HepG2 (cell line): Measurements from ENCODE around the gene VSNL1. TPM values are rescaled to one million over a fixed set of nuclear protein-coding genes. Genes with fewer than 3 reads are reported as not detected.
A peak's percentile ranks its signal among the peaks of the same experiment; 100 is the strongest.

ENCODE experiments used
- ATAC-seq: fragments of 200-7000 bp; cut with Tn5 transposase; 3 replicates; pipeline ENCODE4 v1.9.1; 2020; ENCODE audit warnings: mild to moderate bottlenecking, moderate library complexity
- BruUV-seq: library from RNA; stranded (reverse); fragments of 400-500 nt; replicated peaks from 2 replicates; lab custom pipeline; 2021; lab: Mats Ljungman, UMichigan
- CTCF ChIA-PET: fragments of 300-600 bp; formaldehyde crosslinking; extraction: SDS; loops from one replicate; lab custom pipeline; 2021; ENCODE audit warnings: low total read pairs, inconsistent platforms, low intra/inter-chr PET ratio; lab: Yijun Ruan, JAX
- POLR2A ChIA-PET: fragments of 350-600 bp; sonication (Branson Sonifier 250); formaldehyde crosslinking; loops from one replicate; lab custom pipeline; 2020; ENCODE audit warnings: antibody characterized with exemption, inconsistent platforms; lab: Yijun Ruan, JAX
- DNase-seq: peaks from one replicate; pipeline ENCODE4 v3.0.0-alpha.2; 2015; ENCODE audit warnings: low spot score
- FAIRE-seq: peaks from 3 replicates; lab custom pipeline; 2011; peaks lifted over from hg19 to GRCh38; lab: Jason Lieb, UNC
- H2AFZ ChIP-seq: one replicate; pipeline ENCODE4 v1.6.1; 2011; ENCODE audit warnings: low read length, inconsistent platforms
- H3K27ac ChIP-seq: fragments of 300-600 bp; 3 replicates; pipeline ENCODE4 v1.8.0; 2011; ENCODE audit warnings: mixed run types, mild to moderate bottlenecking, mixed read lengths, low read length, inconsistent platforms; ENCODE audit not compliant: insufficient read depth; ENCODE audit errors: extremely low read length
- H3K27me3 ChIP-seq, 2 experiments: fragments of 200-600 bp in 1 of 2; 2 replicates in 1 of 2; 3 replicates in 1 of 2; pipeline versions ENCODE4 v1.6.0 to v1.8.0; 2011; ENCODE audit warnings: low read length in 2 of 2, mild to moderate bottlenecking in 2 of 2, moderate library complexity in 2 of 2, inconsistent platforms in 1 of 2; ENCODE audit not compliant: insufficient read depth in 2 of 2, control insufficient read depth in 1 of 2
- H3K36me3 ChIP-seq, 2 experiments: fragments of 200-600 bp in 1 of 2; replicated peaks in 1 of 2; 2 replicates in 1 of 2; 3 replicates in 1 of 2; pipeline versions ENCODE4 v1.5.1 to v1.8.0; 2011; ENCODE audit warnings: low read length in 2 of 2, inconsistent platforms in 1 of 2; ENCODE audit not compliant: insufficient read depth in 2 of 2, control insufficient read depth in 1 of 2
- H3K4me1 ChIP-seq: 2 replicates; pipeline ENCODE4 v1.5.1; 2012; ENCODE audit warnings: low read length, inconsistent platforms; ENCODE audit not compliant: insufficient read depth
- H3K4me2 ChIP-seq: 2 replicates; pipeline ENCODE4 v1.6.0; 2011; ENCODE audit warnings: low read depth, low read length, inconsistent platforms
- H3K4me3 ChIP-seq, 3 experiments: fragments of 200-600 bp in 1 of 3; sonication (generic), shearing (Covaris generic) in 1 of 3; replicated peaks in 1 of 3; 2 replicates each; pipeline ENCODE4 v1.5.1; 2011 to 2016; ENCODE audit warnings: low read length in 3 of 3, inconsistent platforms in 2 of 3, low read depth in 2 of 3, mild to moderate bottlenecking in 2 of 3, control low read depth in 1 of 3, mixed read lengths in 1 of 3; ENCODE audit not compliant: insufficient read depth in 1 of 3
- H3K79me2 ChIP-seq: one replicate; pipeline ENCODE4 v1.6.1; 2011; ENCODE audit warnings: low read length, inconsistent platforms; ENCODE audit not compliant: insufficient read depth
- H3K9ac ChIP-seq: 2 replicates; pipeline ENCODE4 v1.6.0; 2011; ENCODE audit warnings: mild to moderate bottlenecking, low read depth, low read length, inconsistent platforms; ENCODE audit not compliant: insufficient read depth
- H3K9me3 ChIP-seq: 2 replicates; pipeline ENCODE4 v1.5.1; 2012; ENCODE audit warnings: mild to moderate bottlenecking, low read length
- H4K20me1 ChIP-seq: 2 replicates; pipeline ENCODE4 v1.6.0; 2011; ENCODE audit warnings: inconsistent platforms, mild to moderate bottlenecking, low read length, moderate library complexity; ENCODE audit not compliant: insufficient read depth
- ELF3 ChIP-seq: IDR thresholded peaks from 2 replicates; pipeline ENCODE4 v1.6.1; 2016; ENCODE audit warnings: missing genetic modification reagents, missing compliant biosample characterization
- ESRRA ChIP-seq: sonication (generic); formaldehyde crosslinking; IDR thresholded peaks from 2 replicates; pipeline ENCODE4 v1.5.1; 2020; ENCODE audit warnings: mild to moderate bottlenecking, low read depth, missing genetic modification reagents
- GATAD2A ChIP-seq: IDR thresholded peaks from 2 replicates; pipeline ENCODE4 v1.6.1; 2016
- GRHL1 ChIP-seq: sonication (generic); formaldehyde crosslinking; conservative IDR thresholded peaks from 2 replicates; pipeline ENCODE4 v1.8.0; 2022; ENCODE audit warnings: missing genetic modification reagents
- HNRNPK ChIP-seq: fragments of 200-400 bp; formaldehyde crosslinking; IDR thresholded peaks from 2 replicates; pipeline ENCODE4 v1.6.1; 2018; ENCODE audit warnings: low read length, low read depth, moderate library complexity, mild to moderate bottlenecking; ENCODE audit not compliant: poor library complexity, severe bottlenecking
- MAF1 ChIP-seq: sonication (generic); formaldehyde crosslinking; IDR thresholded peaks from 2 replicates; pipeline ENCODE4 v1.5.0; 2020; ENCODE audit warnings: missing genetic modification reagents, borderline replicate concordance
- NFE2L2 ChIP-seq: fragments of 150-350 bp; IDR thresholded peaks from 2 replicates; pipeline ENCODE4 v1.6.1; 2014; ENCODE audit warnings: low read length
- RORA ChIP-seq: sonication (generic); formaldehyde crosslinking; IDR thresholded peaks from 2 replicates; pipeline ENCODE4 v1.5.0; 2020; ENCODE audit warnings: mild to moderate bottlenecking, missing genetic modification reagents, moderate library complexity
- WGBS: methylation state at CpG from one replicate; pipeline ENCODE4 v1.1.6; 2017; ENCODE audit warnings: low lambda C conversion rate; 5-methylcytosine and 5-hydroxymethylcytosine counted together
- in situ Hi-C: cut with HindIII; loops from 2 replicates; pipeline ENCODE4 v1.10.0; 2017; ENCODE audit warnings: low pct_unique_long_range_greater_than_20kb; ENCODE audit not compliant: extremely low pct_ligation_motif_present
- intact Hi-C: fragments of 100-400 bp; cut with micrococcal nuclease; formaldehyde crosslinking; loops from one replicate; pipeline ENCODE4 v1.10.0; 2022; ENCODE audit not compliant: unreplicated experiment
- polyA plus RNA-seq, 8 experiments: library from polyadenylated mRNA; depleted of rRNA in 3 of 8; stranded (reverse) in 7 of 8; unstranded in 1 of 8; fragments of >200 nt; fragmentation: Illumina TruSeq in 4 of 8; extraction: Trizol in 4 of 8; gene quantifications; 2 replicates each; pipeline versions ENCODE4 v1.2.1 to v1.2.3, GENCODE V29; 2011 to 2016; ENCODE audit warnings: low read depth in 4 of 8, missing spikeins in 1 of 8, mixed read lengths in 1 of 8; ENCODE audit not compliant: insufficient read depth in 1 of 8
- total RNA-seq, 5 experiments: library from RNA; depleted of rRNA; stranded (reverse); fragments of >200 nt; fragmentation: Illumina TruSeq; extraction: Trizol; gene quantifications; 2 replicates each; pipeline ENCODE4 v1.2.3, GENCODE V29; 2016; ENCODE audit warnings: low read depth in 1 of 5

VSNL1 gene
- total and polyA plus RNA-seq, 2 of the 13 experiments (the other 11 are each of a cell fraction or from before 2014, with no cell fraction given), result 63.2 to 95.9 TPM

- no peak for TF ChIP-seq MAF1 (CRISPR knock-in tag)
- TF ChIP-seq HNRNPK, result no peak
- TF ChIP-seq ELF3 (CRISPR knock-in tag), result no peak
- TF ChIP-seq GATAD2A (CRISPR knock-in tag), result peak; percentile 29; the same call in 1 of the 2 replicates
- no peak for TF ChIP-seq RORA
- no peak for TF ChIP-seq NFE2L2
Observed at GRCh38 chr2:17584689-17585088, 44.2 kb downstream of the VSNL1 start (continued).

- FAIRE-seq (no peak), DNase-seq (no peak), ATAC-seq (no peak)
- Histone ChIP-seq H3K9ac (no peak overlapping the region), H2AFZ (no peak overlapping the region), H3K4me2 (no peak overlapping the region), H3K36me3 (peaks cover 2 to 4% of the 10 kb centered on the region in 2 experiments), H3K9me3 (no peaks in the 10 kb centered on the region), H3K27ac (no peak overlapping the region), H3K4me1 (peaks cover 78% of the 10 kb centered on the region), H3K4me3 (no peak overlapping the region), H3K27me3 (no peaks in the 10 kb centered on the region), H4K20me1 (no peaks in the 10 kb centered on the region), H3K79me2 (peaks cover 72% of the 10 kb centered on the region)
- TF ChIP-seq GRHL1, result no peak
- TF ChIP-seq ESRRA (CRISPR knock-in tag), result no peak
- intact Hi-C loops (no loop called here), in situ Hi-C loops (no loop called here)
- POLR2A ChIA-PET, result no interaction called here
- WGBS, result 94% methylated on average over 3 of the region's 3 CpGs
- CTCF ChIA-PET, result no interaction called here
- no TSS peak for BruUV-seq
Observed at GRCh38 chr2:17587469-17587868, 47.0 kb downstream of the VSNL1 start.
